Sigmoid colon (tissue), 7 donors: Measurements from ENCODE around the gene RAB7B. TPM values are rescaled to one million over a fixed set of nuclear protein-coding genes. Genes with fewer than 3 reads are reported as not detected.

ENCODE experiments used
- DNase-seq: peaks from one replicate; pipeline ENCODE4 v3.0.0-alpha.2; 2019
- H3K27ac ChIP-seq, 4 donors: fragments of 200-600 bp; sonication (generic); one replicate each; pipeline ENCODE4 v1.5.1; 2016 to 2019; ENCODE audit warnings: mild to moderate bottlenecking in 1 of 4
- H3K27me3 ChIP-seq, 3 donors: fragments of 200-600 bp; sonication (generic); one replicate each; pipeline ENCODE4 v1.5.1; 2019; ENCODE audit warnings: mild to moderate bottlenecking in 1 of 3
- H3K36me3 ChIP-seq, 4 donors: fragments of 200-600 bp; sonication (generic); one replicate each; pipeline ENCODE4 v1.5.1; 2016 to 2019
- H3K4me1 ChIP-seq, 4 donors: fragments of 200-600 bp; sonication (generic); one replicate each; pipeline ENCODE4 v1.5.1; 2017 to 2019
- H3K4me3 ChIP-seq, 4 donors: fragments of 200-600 bp; sonication (generic); one replicate each; pipeline ENCODE4 v1.5.1; 2017 to 2019; ENCODE audit warnings: mild to moderate bottlenecking in 2 of 4, moderate library complexity in 1 of 4
- H3K9me3 ChIP-seq, 4 donors: fragments of 200-600 bp in 3 of 4; sonication (generic) in 3 of 4; one replicate each; pipeline versions ENCODE4 v1.5.1 to v1.6.1; 2013 to 2019
- CTCF ChIP-seq, 4 experiments: fragments of 450-650 bp in 3 of 4; fragments of 200-600 bp in 1 of 4; IDR thresholded peaks; one replicate each; pipeline ENCODE4 v1.5.1; 2016 to 2019; ENCODE audit warnings: antibody characterized with exemption in 4 of 4, mild to moderate bottlenecking in 3 of 4, moderate library complexity in 2 of 4
- EP300 ChIP-seq, 4 donors: sonication (generic); formaldehyde crosslinking; IDR thresholded peaks; one replicate each; pipeline ENCODE4 v1.6.1; 2017; ENCODE audit warnings: antibody characterized with exemption in 4 of 4
- POLR2A ChIP-seq, 2 donors: fragments of 450-650 bp; IDR thresholded peaks; one replicate each; pipeline ENCODE4 v1.6.1; 2016; ENCODE audit warnings: antibody characterized with exemption in 2 of 2, mild to moderate bottlenecking in 2 of 2, moderate library complexity in 2 of 2
- POLR2AphosphoS5 ChIP-seq, 4 donors: sonication (generic); formaldehyde crosslinking; IDR thresholded peaks; one replicate each; pipeline ENCODE4 v1.6.1; 2017; ENCODE audit warnings: antibody characterized with exemption in 4 of 4
- WGBS, 2 donors: extraction: QIAGEN DNeasy Blood & Tissue Kit; methylation state at CpG; one replicate each; pipeline ENCODE4 v1.1.7; 2013; 5-methylcytosine and 5-hydroxymethylcytosine counted together
- intact Hi-C: fragments of 100-400 bp; cut with DNase I; formaldehyde crosslinking; loops from one replicate; pipeline ENCODE4 v1.15.1; 2023
- polyA plus RNA-seq, 3 donors: library from polyadenylated mRNA; stranded (reverse); fragments of 200-250 nt; gene quantifications; one replicate each; pipeline ENCODE4 v1.2.3, GENCODE V29; 2013
- total RNA-seq, 4 donors: library from RNA; depleted of rRNA; stranded (reverse); fragments of >200 nt; gene quantifications; one replicate each; pipeline ENCODE4 v1.1.0, GENCODE V29; 2016
- donor health status: healthy with polysubstance abuse.
- donor health status: Bipolar disorder and iron deficiency.
- donor health status: healthy.

Gene RAB7B
- total and polyA plus RNA-seq, 7 donors = 0.27 to 5.3 (median 1.8) TPM

GRCh38 chr1:205977402-205978014 lies 25.7 kb downstream of the RAB7B start:
- Histone ChIP-seq H3K36me3 (no peaks in the 10 kb centered on the region), H3K27ac (no peak overlapping the region), H3K4me3 (no peak overlapping the region), H3K9me3 (no peaks in the 10 kb centered on the region), H3K27me3 (no peaks in the 10 kb centered on the region), H3K4me1 (peaks cover 0 to 4% (median 0%) of the 10 kb centered on the region in 4 donors)
- 72 to 84% methylated on average over 2 of the region's 2 CpGs for WGBS, 2 donors
- TF ChIP-seq POLR2A (IDR thresholded peaks at IDR 0.05) (no peak), POLR2AphosphoS5 (IDR thresholded peaks at IDR 0.05) (no peak), CTCF (IDR thresholded peaks at IDR 0.05) (peak; percentile 64 to 92 (median 90)), EP300 (IDR thresholded peaks at IDR 0.05) (no peak)
- intact Hi-C loops = loop anchor here (1.0 kb wide), 3 partner anchors 58 to 318 kb away; no protein-coding TSS in a partner anchor
- peak; percentile 76 for DNase-seq

- WGBS, 2 donors = 53 to 71% methylated on average over 8 of the region's 8 CpGs
- Histone ChIP-seq H3K27ac (no peak overlapping the region), H3K36me3 (no peaks in the 10 kb centered on the region), H3K9me3 (no peaks in the 10 kb centered on the region), H3K4me1 (peaks cover 0 to 4% (median 0%) of the 10 kb centered on the region in 4 donors), H3K4me3 (no peak overlapping the region), H3K27me3 (no peaks in the 10 kb centered on the region)
- intact Hi-C loops = loop anchor here (1.0 kb wide), 3 partner anchors 58 to 318 kb away; no protein-coding TSS in a partner anchor
- TF ChIP-seq EP300 (IDR thresholded peaks at IDR 0.05) = no peak
- no peak for TF ChIP-seq POLR2AphosphoS5 (IDR thresholded peaks at IDR 0.05)
- TF ChIP-seq POLR2A (IDR thresholded peaks at IDR 0.05) = no peak
- no peak for TF ChIP-seq CTCF (IDR thresholded peaks at IDR 0.05)
- peak; percentile 63 for DNase-seq
Observed at GRCh38 chr1:205976708-205977401, 26.3 kb downstream of the RAB7B start.

- Histone ChIP-seq H3K36me3 (no peaks in the 10 kb centered on the region), H3K4me1 (peaks cover 0 to 4% (median 0%) of the 10 kb centered on the region in 4 donors), H3K27me3 (no peaks in the 10 kb centered on the region), H3K9me3 (no peaks in the 10 kb centered on the region), H3K27ac (no peak overlapping the region), H3K4me3 (no peak overlapping the region)
- intact Hi-C loops = no loop called here
- 64 to 90% methylated on average over 4 of the region's 4 CpGs for WGBS, 2 donors
- DNase-seq = peak; percentile 48
- TF ChIP-seq POLR2AphosphoS5 (IDR thresholded peaks at IDR 0.05) = no peak
- TF ChIP-seq CTCF (IDR thresholded peaks at IDR 0.05) = no peak
- no peak for TF ChIP-seq POLR2A (IDR thresholded peaks at IDR 0.05)
- TF ChIP-seq EP300 (IDR thresholded peaks at IDR 0.05) = no peak
Observed at GRCh38 chr1:205976036-205976435, 27.2 kb downstream of the RAB7B start.

- H3K9me3 ChIP-seq = no peaks in the 10 kb centered on the region
- no peak overlapping the region for H3K27ac ChIP-seq
- no peak overlapping the region for H3K4me3 ChIP-seq
- no peaks in the 10 kb centered on the region for H3K27me3 ChIP-seq
- 69 to 83% methylated on average over 15 of the region's 15 CpGs for WGBS, 2 donors
- TF ChIP-seq POLR2A (IDR thresholded peaks at IDR 0.05) = no peak
- TF ChIP-seq POLR2AphosphoS5 (IDR thresholded peaks at IDR 0.05) = no peak
- no peak for TF ChIP-seq EP300 (IDR thresholded peaks at IDR 0.05)
- TF ChIP-seq CTCF (IDR thresholded peaks at IDR 0.05) = no peak
- no peaks in the 10 kb centered on the region for H3K36me3 ChIP-seq
- DNase-seq = peak; percentile 53
- H3K4me1 ChIP-seq = peaks cover 0 to 4% (median 0%) of the 10 kb centered on the region in 4 donors
- intact Hi-C loops = no loop called here
Observed at GRCh38 chr1:205975387-205975998, 27.7 kb downstream of the RAB7B start.
